ENCODE results near the gene DUOX2. TPM values are rescaled to one million over a fixed set of nuclear protein-coding genes. Genes with fewer than 3 reads are reported as not detected.
"Not testable (repeated sequence)": the region's sequence is repeated elsewhere in the genome, so short reads cannot be mapped to it uniquely, and the experiment has no call there.

The DUOX2 gene
- total and polyA plus RNA-seq, 2 donors = 0.05 to 0.37 TPM

GRCh38 chr15:45141386-45141785 lies 27.4 kb upstream of the DUOX2 start:
- H3K36me3 ChIP-seq (ENCODE audit: control insufficient read depth in 2 of 2, insufficient read depth in 2 of 2, low read length in 1 of 2) = no peaks in the 10 kb centered on the region
- H3K27ac ChIP-seq (ENCODE audit: low read depth in 1 of 2, low read length in 1 of 2) = no peak overlapping the region
- H3K4me3 ChIP-seq (ENCODE audit: low read length in 2 of 2) = no peak overlapping the region

GRCh38 chr15:45140557-45141250 lies 26.7 kb upstream of the DUOX2 start:
- DNase-seq (ENCODE audit: low read depth in 6 of 9, low spot score in 9 of 9) = no peak
- H3K36me3 ChIP-seq (ENCODE audit: control insufficient read depth in 2 of 2, insufficient read depth in 2 of 2, low read length in 1 of 2) = no peaks in the 10 kb centered on the region
- 99% methylated on average over 10 of the region's 10 CpGs for WGBS
- H3K9me3 ChIP-seq (ENCODE audit: control insufficient read depth in 2 of 2, insufficient read depth in 1 of 2, low read length in 1 of 2) = no peaks in the 10 kb centered on the region
- no peak overlapping the region for H3K27ac ChIP-seq (ENCODE audit: low read depth in 1 of 2, low read length in 1 of 2)
- peaks cover 4 to 33% of the 10 kb centered on the region in 2 donors for H3K27me3 ChIP-seq (ENCODE audit: control insufficient read depth in 2 of 2, insufficient read depth in 1 of 2, low read length in 1 of 2)
- H3K4me3 ChIP-seq (ENCODE audit: low read length in 2 of 2) = no peak overlapping the region
- H3K4me1 ChIP-seq (ENCODE audit: control insufficient read depth in 2 of 2, insufficient read depth in 2 of 2, low read length in 2 of 2) = no peaks in the 10 kb centered on the region

More at GRCh38 chr15:45141386-45141785, 27.4 kb upstream of the DUOX2 start:
- no peaks in the 10 kb centered on the region for H3K4me1 ChIP-seq (ENCODE audit: control insufficient read depth in 2 of 2, insufficient read depth in 2 of 2, low read length in 2 of 2)
- WGBS = 78% methylated on average over 5 of the region's 5 CpGs
- H3K27me3 ChIP-seq (ENCODE audit: control insufficient read depth in 2 of 2, insufficient read depth in 1 of 2, low read length in 1 of 2) = peaks cover 2 to 27% of the 10 kb centered on the region in 2 donors
- DNase-seq (ENCODE audit: low read depth in 6 of 9, low spot score in 9 of 9) = no peak
- H3K9me3 ChIP-seq (ENCODE audit: control insufficient read depth in 2 of 2, insufficient read depth in 1 of 2, low read length in 1 of 2) = no peaks in the 10 kb centered on the region

GRCh38 chr15:45139770-45140169 lies 25.8 kb upstream of the DUOX2 start:
- H3K27me3 ChIP-seq (ENCODE audit: control insufficient read depth in 2 of 2, insufficient read depth in 1 of 2, low read length in 1 of 2) = peaks cover 10 to 39% of the 10 kb centered on the region in 2 donors
- H3K9me3 ChIP-seq (ENCODE audit: control insufficient read depth in 2 of 2, insufficient read depth in 1 of 2, low read length in 1 of 2) = no peaks in the 10 kb centered on the region
- no peak overlapping the region for H3K27ac ChIP-seq (ENCODE audit: low read depth in 1 of 2, low read length in 1 of 2)
- no peaks in the 10 kb centered on the region for H3K36me3 ChIP-seq (ENCODE audit: control insufficient read depth in 2 of 2, insufficient read depth in 2 of 2, low read length in 1 of 2)
- DNase-seq (ENCODE audit: low read depth in 6 of 9, low spot score in 9 of 9) = no peak
- 98% methylated on average over 6 of the region's 6 CpGs for WGBS
- H3K4me3 ChIP-seq (ENCODE audit: low read length in 2 of 2) = no peak overlapping the region
- H3K4me1 ChIP-seq (ENCODE audit: control insufficient read depth in 2 of 2, insufficient read depth in 2 of 2, low read length in 2 of 2) = no peaks in the 10 kb centered on the region

- DNase-seq (ENCODE audit: low read depth in 6 of 9, low spot score in 9 of 9) = no peak
- Histone ChIP-seq H3K27ac (ENCODE audit: low read depth in 1 of 2, low read length in 1 of 2) (no peak overlapping the region), H3K9me3 (ENCODE audit: control insufficient read depth in 2 of 2, insufficient read depth in 1 of 2, low read length in 1 of 2) (no peaks in the 10 kb centered on the region), H3K4me3 (ENCODE audit: low read length in 2 of 2) (no peak overlapping the region), H3K4me1 (ENCODE audit: control insufficient read depth in 2 of 2, insufficient read depth in 2 of 2, low read length in 2 of 2) (no peaks in the 10 kb centered on the region), H3K27me3 (ENCODE audit: control insufficient read depth in 2 of 2, insufficient read depth in 1 of 2, low read length in 1 of 2) (peaks cover 12 to 43% of the 10 kb centered on the region in 2 donors), H3K36me3 (ENCODE audit: control insufficient read depth in 2 of 2, insufficient read depth in 2 of 2, low read length in 1 of 2) (no peaks in the 10 kb centered on the region)
- WGBS = 94% methylated on average over 12 of the region's 12 CpGs
Measured at GRCh38 chr15:45138814-45139765, 25.1 kb upstream of the DUOX2 start.

GRCh38 chr15:45137703-45138102 lies 23.7 kb upstream of the DUOX2 start:
- Histone ChIP-seq H3K27me3 (ENCODE audit: control insufficient read depth in 2 of 2, insufficient read depth in 1 of 2, low read length in 1 of 2) (peaks cover 21 to 53% of the 10 kb centered on the region in 2 donors), H3K36me3 (ENCODE audit: control insufficient read depth in 2 of 2, insufficient read depth in 2 of 2, low read length in 1 of 2) (no peaks in the 10 kb centered on the region), H3K9me3 (ENCODE audit: control insufficient read depth in 2 of 2, insufficient read depth in 1 of 2, low read length in 1 of 2) (no peaks in the 10 kb centered on the region), H3K27ac (ENCODE audit: low read depth in 1 of 2, low read length in 1 of 2) (no peak overlapping the region), H3K4me1 (ENCODE audit: control insufficient read depth in 2 of 2, insufficient read depth in 2 of 2, low read length in 2 of 2) (no peaks in the 10 kb centered on the region), H3K4me3 (ENCODE audit: low read length in 2 of 2) (no peak overlapping the region)
- 93% methylated on average over 8 of the region's 8 CpGs for WGBS
- no peak for DNase-seq (ENCODE audit: low read depth in 6 of 9, low spot score in 9 of 9)

- 21% methylated on average over 10 of the region's 10 CpGs for WGBS
- Histone ChIP-seq H3K36me3 (ENCODE audit: control insufficient read depth in 2 of 2, insufficient read depth in 2 of 2, low read length in 1 of 2) (no peaks in the 10 kb centered on the region), H3K4me1 (ENCODE audit: control insufficient read depth in 2 of 2, insufficient read depth in 2 of 2, low read length in 2 of 2) (no peaks in the 10 kb centered on the region), H3K27me3 (ENCODE audit: control insufficient read depth in 2 of 2, insufficient read depth in 1 of 2, low read length in 1 of 2) (peaks cover 21 to 66% of the 10 kb centered on the region in 2 donors), H3K27ac (ENCODE audit: low read depth in 1 of 2, low read length in 1 of 2) (no peak overlapping the region), H3K9me3 (ENCODE audit: control insufficient read depth in 2 of 2, insufficient read depth in 1 of 2, low read length in 1 of 2) (no peaks in the 10 kb centered on the region), H3K4me3 (ENCODE audit: low read length in 2 of 2) (no peak overlapping the region)
- no peak for DNase-seq (ENCODE audit: low read depth in 6 of 9, low spot score in 9 of 9)
Measured at GRCh38 chr15:45136378-45136764, 22.4 kb upstream of the DUOX2 start.

DNA sequence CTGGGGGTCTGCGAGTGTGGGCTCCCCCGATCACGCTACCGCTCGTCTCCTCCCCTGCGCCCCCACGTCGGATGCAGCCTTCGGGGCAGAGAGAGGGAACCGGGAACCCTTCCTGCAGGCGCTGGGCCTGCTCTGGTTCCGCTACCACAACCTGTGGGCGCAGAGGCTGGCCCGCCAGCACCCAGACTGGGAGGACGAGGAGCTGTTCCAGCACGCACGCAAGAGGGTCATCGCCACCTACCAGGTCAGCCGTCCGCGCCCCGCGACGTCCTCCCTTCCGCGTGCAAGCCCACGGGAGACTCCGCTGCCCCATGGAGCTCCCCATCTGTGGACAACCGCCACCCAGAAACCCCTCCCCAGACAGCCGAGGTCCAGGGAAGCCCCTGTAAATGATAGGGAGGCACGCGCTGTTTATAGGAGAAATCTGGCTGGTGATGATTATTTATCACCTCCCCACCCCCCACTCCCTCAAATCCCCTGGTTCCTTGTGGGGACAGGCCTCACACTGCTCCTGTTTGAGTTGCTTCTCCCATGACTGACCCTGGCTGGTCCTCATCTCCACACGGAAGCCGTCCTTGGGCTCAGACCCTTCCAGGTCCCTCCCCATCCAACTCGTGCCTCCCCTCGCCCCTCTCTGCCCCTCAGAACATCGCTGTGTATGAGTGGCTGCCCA lies 21.9 kb upstream of the DUOX2 start:
- WGBS = 26% methylated on average over 10 of the region's 37 CpGs
- H3K36me3 ChIP-seq (ENCODE audit: control insufficient read depth in 2 of 2, insufficient read depth in 2 of 2, low read length in 1 of 2); H3K9me3 ChIP-seq (ENCODE audit: control insufficient read depth in 2 of 2, insufficient read depth in 1 of 2, low read length in 1 of 2); H3K4me3 ChIP-seq (ENCODE audit: low read length in 2 of 2); H3K4me1 ChIP-seq (ENCODE audit: control insufficient read depth in 2 of 2, insufficient read depth in 2 of 2, low read length in 2 of 2); H3K27ac ChIP-seq (ENCODE audit: low read depth in 1 of 2, low read length in 1 of 2); DNase-seq (ENCODE audit: low read depth in 6 of 9, low spot score in 9 of 9): not testable (repeated sequence)
- H3K27me3 ChIP-seq (ENCODE audit: control insufficient read depth in 2 of 2, insufficient read depth in 1 of 2, low read length in 1 of 2) = peaks cover 21 to 71% of the 10 kb centered on the region in 2 donors

DNA sequence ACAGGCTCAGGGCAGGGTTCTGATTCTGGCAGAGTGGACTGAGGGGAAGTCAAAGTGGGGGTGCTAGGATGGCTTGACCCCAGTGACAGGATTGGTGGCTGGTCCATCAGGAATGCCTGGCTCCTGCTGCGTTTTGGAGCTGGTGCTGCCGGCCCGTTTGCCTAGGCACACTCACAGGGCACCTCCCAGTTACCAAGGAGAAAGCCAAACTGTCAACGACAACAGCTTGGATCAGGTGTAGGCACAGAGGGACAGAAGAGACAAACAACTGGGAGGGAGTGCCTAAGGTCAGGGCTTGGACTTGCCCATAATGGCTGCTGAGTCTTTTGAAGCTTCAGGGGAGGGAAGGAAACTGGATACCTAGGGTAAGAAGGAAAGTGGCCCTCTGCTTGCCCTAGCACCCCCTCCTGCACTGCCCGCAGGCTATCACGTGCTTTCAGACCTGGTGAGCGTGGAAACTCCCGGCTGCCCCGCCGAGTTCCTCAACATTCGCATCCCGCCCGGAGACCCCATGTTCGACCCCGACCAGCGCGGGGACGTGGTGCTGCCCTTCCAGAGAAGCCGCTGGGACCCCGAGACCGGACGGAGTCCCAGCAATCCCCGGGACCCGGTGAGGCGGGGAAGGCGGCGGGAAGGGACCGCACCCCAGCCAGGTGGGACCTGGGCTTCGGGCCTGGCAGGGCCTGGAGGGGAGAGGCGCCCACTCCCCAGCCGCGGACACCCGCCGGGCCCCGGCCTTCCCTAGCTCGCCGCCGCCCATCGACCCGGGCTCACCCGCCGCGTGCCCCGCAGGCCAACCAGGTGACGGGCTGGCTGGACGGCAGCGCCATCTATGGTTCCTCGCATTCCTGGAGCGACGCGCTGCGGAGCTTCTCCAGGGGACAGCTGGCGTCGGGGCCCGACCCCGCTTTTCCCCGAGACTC lies 21.0 kb upstream of the DUOX2 start:
- Histone ChIP-seq H3K27ac (ENCODE audit: low read depth in 1 of 2, low read length in 1 of 2) (no peak overlapping the region), H3K4me3 (ENCODE audit: low read length in 2 of 2) (no peak overlapping the region), H3K4me1 (ENCODE audit: control insufficient read depth in 2 of 2, insufficient read depth in 2 of 2, low read length in 2 of 2) (no peaks in the 10 kb centered on the region), H3K36me3 (ENCODE audit: control insufficient read depth in 2 of 2, insufficient read depth in 2 of 2, low read length in 1 of 2) (no peaks in the 10 kb centered on the region), H3K27me3 (ENCODE audit: control insufficient read depth in 2 of 2, insufficient read depth in 1 of 2, low read length in 1 of 2) (peaks cover 30 to 80% of the 10 kb centered on the region in 2 donors), H3K9me3 (ENCODE audit: control insufficient read depth in 2 of 2, insufficient read depth in 1 of 2, low read length in 1 of 2) (peaks cover 0 to 1% of the 10 kb centered on the region in 2 donors)
- WGBS = 9% methylated on average over 57 of the region's 57 CpGs
- DNase-seq (ENCODE audit: low read depth in 6 of 9, low spot score in 9 of 9) = no peak
